ENCODE results near the gene NDST3.

DNA sequence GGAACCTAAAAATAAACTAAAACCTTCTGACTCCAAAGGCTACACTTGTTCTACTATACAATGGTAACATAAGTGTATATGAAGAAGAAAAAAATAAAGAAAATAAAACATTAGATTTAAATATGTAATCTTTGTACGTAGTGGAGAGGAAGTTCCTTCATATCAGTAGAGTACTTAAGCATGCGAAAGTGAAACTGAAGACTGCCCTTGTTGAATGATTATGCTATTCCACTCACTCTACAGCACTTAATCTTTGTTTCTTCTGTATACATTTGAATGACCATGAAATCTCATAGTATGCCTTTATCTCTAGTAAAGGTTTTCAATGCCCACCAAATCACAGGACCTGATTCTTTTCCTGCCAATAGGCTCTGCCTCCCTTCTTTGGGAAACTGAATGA, 78.9 kb downstream of the NDST3 start:
- TF ChIP-seq, protein P1, sequence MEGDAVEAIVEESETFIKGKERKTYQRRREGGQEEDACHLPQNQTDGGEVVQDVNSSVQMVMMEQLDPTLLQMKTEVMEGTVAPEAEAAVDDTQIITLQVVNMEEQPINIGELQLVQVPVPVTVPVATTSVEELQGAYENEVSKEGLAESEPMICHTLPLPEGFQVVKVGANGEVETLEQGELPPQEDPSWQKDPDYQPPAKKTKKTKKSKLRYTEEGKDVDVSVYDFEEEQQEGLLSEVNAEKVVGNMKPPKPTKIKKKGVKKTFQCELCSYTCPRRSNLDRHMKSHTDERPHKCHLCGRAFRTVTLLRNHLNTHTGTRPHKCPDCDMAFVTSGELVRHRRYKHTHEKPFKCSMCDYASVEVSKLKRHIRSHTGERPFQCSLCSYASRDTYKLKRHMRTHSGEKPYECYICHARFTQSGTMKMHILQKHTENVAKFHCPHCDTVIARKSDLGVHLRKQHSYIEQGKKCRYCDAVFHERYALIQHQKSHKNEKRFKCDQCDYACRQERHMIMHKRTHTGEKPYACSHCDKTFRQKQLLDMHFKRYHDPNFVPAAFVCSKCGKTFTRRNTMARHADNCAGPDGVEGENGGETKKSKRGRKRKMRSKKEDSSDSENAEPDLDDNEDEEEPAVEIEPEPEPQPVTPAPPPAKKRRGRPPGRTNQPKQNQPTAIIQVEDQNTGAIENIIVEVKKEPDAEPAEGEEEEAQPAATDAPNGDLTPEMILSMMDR (IDR thresholded peaks at IDR 0.05) = no peak
- TF ChIP-seq POLR2A (IDR thresholded peaks at IDR 0.05) = no peak
